ENCODE measurements around the gene DIPK2B.

The DIPK2B gene, protein sequence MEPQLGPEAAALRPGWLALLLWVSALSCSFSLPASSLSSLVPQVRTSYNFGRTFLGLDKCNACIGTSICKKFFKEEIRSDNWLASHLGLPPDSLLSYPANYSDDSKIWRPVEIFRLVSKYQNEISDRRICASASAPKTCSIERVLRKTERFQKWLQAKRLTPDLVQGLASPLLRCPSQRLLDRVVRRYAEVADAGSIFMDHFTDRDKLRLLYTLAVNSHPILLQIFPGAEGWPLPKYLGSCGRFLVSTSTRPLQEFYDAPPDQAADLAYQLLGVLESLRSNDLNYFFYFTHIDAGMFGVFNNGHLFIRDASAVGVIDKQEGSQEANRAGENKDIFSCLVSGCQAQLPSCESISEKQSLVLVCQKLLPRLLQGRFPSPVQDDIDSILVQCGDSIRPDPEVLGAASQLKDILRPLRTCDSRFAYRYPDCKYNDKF

DNA sequence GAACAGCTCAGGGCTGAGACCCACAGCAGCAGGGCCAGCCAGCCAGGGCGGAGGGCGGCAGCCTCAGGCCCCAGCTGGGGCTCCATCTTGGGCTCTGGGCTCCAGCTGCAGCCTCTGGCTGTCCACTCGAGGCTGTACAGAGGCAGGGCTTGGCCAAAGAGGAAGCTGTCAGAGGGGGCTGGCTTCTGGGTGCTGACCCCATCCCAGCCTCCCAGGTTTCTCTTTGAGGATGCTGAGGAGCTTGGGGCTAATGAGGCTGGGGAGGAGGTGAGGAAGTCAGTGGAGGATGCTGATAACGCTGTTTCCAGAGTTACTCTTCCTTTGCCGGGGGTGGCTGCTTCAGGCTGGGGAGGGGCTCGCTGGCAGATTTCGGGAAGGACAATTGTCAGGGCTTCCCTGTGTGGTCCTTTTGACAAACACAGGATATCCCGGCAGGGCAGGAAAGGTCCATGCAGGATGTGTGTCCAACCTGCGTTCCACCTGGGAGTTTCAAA is at the start of gene DIPK2B:
DIPK2B (minus strand) TSS at position 136 of the 494 bp plus-strand sequence; CDS start at position 86, 50 bp downstream.
- DNase-seq (ENCODE audit: low read depth) = no peak

DNA sequence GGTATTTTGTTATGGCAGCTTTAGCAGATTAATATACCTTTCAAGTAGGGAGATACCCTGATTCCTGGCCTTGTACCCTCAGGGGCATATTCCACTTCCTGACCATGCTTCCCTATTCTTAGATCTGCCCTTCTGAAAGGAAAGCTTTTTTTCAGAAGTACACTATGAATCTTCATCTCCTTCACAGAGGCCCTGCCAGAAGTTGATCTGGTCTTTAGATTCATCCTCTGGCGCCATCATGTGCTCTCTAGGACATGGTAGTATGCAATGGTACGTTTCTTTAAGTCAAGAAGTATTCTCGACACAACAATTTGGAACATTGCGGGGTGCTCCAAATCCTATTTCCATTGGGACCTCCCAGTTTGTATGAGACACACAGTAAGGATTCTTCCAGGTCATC is 39.6 kb upstream of the DIPK2B start:
- DNase-seq (ENCODE audit: low read depth) = no peak

DNA sequence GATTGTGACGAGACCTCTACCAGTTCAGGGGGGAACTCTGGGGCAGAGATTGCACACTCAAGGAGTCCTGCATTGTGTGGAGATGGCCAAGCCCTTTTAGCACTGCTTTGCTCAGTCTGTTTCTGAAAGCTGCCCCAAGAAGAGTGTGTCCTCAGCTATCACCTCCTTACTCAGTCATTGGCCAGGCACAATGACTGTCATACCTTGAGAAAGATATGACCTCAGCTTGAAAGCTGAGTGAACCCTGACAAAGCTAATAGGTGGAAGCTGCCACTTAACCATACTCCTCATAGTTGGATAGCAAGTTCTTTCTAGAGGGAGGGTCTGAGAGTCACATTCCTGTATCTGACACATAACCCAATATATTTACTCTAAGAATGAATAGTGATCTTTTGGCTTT is 37.8 kb upstream of the DIPK2B start:
- DNase-seq (ENCODE audit: low read depth) = no peak

DNA sequence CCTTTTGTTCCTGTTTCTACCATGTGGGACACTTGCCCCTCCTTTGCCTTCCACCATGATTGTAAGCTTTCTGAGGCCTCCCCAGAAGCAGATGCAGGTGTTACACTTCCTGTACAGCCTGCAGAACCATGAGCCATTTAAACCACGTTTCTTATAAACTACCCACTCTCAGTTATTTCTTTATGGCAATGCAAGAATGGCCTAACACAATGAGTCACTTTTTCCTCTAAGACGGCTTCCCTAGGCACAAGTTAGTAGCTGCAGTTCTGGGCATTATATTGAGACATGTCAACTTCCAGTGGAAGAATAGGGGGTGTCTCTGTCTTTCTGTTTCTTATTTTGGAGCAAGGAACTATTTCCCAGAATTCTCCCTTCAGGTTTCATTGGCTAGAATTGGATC is 32.9 kb upstream of the DIPK2B start:
- DNase-seq (ENCODE audit: low read depth) = no peak

DNA sequence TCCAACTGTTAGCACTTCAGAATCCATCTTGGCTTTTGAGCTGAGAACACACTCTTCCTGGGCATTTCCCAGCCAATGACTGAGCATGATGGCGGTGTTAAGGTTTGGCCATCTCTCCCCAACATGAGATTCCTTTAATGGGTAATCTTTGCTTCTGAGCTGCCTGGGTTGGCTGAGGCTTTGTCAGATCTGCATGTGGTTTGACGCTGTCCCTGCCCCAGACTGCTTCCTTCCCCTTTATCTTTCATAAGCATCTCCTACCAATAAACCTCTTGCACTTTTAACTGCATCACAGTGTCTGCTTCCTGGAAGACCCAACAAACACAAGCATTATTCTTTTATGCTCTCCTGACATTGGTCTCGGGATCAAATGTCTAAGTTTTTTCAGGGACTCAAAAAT is 31.5 kb upstream of the DIPK2B start:
- no peak for DNase-seq (ENCODE audit: low read depth)

DNA sequence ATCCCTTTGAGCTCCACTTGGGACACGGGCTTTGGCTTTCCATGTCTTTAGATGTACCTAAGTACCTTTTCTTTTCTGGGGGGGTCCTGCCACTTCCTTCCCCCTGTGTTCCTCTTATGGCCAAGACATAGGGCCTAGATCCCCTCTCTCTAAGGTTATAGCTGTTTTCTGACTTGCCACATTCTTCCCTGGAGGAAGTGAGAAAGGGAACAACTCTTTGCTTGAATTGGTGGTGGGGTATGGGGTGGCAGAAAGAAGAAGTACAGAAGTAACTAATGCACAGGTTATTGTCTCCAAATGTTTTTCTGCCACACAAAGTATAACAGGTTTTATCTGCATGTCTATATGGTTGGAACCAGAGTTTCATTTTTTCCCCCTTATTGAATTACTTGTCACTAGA is 29.7 kb upstream of the DIPK2B start:
- no peak for DNase-seq (ENCODE audit: low read depth)

DNA sequence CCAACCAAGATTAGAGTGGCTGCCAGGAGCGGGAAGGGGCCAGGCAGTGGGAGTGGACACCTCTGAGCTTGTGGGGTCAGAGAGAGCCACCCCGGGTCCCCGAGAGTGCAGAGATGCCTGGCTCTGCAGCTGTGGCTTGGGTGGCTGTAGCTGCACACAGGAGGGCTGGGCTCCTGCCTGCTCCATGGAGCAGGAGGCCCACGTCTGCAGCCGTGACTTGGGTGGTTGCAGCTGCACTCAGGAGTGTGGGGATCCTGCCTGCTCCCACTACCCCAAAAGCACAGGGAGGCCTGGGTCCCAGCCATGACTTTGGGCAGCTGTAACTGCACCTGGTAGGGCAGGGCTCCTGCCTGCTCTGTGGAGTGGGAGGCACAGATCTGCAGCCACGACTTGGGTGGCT is 28.7 kb upstream of the DIPK2B start:
- DNase-seq (ENCODE audit: low read depth) = no peak

DNA sequence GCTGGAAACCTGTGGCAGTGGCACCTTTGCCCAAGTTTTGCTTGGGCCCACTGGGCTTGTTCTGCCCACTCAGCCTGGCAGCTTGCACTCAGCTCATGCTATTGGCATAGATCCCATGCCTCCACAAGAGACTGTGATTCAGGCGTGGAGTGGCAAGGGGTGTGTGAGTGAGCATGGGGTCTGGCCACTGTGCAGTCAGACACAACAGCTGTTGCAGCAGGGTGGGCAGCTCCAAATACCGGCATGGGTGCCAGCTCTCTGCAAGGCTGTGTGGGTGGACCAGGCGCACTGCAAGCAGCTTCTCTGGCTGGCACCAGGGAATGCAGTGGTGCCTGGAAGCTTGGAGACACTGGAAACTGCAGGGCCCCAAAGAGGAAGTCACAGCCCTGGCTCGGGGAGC is 27.4 kb upstream of the DIPK2B start:
- no peak for DNase-seq (ENCODE audit: low read depth)

DNA sequence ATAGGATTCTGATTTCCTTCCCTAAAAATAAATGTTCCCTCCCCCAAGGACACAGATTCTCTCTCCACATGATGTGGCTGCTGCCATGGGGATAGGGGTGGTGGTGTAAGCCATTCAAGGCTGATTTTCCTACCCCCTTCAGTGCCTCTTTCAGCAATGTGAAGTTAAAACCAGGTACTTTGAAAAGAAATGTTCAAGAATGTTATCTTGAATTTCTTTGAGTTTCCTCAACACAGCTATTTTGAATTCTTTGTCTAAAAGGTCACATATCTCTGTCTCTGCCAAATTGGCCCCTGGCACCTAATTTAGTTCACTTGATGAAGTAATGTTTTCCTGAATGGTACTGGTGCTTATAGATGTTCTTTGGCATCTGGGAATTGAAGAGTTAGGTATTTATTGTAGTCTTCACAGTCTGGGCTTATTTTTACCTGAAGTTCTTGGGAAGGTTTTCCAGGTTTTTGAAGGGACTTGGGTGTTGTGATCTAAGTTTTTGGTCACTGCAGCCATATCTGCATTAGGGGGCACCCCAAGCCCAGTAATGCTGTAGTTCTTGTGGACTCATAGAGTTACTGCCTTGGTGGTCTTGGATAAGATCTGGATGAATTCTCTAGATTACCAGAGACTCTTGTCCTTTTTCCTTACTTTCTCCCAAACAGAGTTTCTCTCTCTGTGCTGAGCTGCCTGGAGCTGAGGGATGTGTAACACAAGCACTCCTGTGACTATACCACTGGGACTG is 7.6 kb upstream of the DIPK2B start:
- no peak for DNase-seq (ENCODE audit: low read depth)

DNA sequence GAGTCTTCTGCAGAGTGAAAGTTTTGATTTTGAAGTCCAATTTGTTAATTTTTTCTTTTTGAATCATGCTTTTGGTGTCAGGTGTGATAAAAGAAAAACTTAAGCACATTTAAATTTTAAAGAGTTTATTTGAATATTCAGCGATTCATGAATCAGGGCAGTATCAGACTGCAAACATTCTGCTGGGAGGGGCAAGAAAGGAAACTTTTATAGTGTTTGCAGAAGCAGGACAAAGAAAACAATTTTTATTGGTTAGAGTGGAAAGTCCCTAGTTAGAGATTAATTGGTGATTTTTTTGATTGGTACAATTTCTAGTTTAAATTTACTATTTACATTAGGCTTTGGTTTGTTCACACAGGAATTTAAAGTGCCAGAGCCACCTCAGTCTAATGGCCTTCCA is 1.5 kb upstream of the DIPK2B start:
- DNase-seq (ENCODE audit: low read depth) = no peak

DNA sequence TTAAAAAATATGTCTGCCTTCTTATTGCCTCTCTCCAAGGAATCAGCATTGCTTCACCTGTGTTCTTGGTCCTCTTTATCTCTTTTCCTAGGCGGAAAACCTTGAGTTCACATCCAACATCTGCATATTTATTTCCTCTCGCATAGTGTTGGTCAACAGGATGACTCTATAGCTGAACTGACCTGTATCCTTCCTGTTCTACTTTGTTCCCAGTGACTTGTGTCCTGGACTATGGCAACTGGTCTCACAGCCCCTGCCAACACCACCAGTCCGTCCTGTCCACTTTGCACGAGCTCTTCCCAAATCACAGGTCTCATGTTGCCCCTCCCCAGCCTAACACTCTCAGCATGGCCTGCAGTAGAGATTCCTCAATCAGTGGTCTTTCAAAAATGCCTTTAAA is 2.0 kb downstream of the DIPK2B start:
- DNase-seq (ENCODE audit: low read depth) = no peak

DNA sequence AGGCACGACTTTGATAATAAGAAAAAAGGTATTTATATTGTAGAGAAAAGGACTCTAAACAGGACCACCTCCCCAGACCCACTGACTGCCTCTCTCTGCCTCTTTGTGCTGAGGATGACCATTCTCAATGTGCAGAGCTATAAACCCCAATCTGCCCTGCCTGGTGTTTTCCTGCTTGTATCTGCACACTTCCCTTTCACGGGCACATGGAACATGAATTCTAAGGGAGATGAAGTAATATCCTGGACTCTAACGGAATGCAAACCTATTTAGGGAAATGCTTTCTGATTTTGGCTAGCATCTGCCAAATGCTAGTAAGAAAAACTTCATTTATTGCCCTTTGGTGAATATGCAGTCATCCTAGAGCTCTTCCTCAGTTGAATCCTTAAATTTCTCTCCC is 2.4 kb downstream of the DIPK2B start:
- DNase-seq (ENCODE audit: low read depth) = no peak

DNA sequence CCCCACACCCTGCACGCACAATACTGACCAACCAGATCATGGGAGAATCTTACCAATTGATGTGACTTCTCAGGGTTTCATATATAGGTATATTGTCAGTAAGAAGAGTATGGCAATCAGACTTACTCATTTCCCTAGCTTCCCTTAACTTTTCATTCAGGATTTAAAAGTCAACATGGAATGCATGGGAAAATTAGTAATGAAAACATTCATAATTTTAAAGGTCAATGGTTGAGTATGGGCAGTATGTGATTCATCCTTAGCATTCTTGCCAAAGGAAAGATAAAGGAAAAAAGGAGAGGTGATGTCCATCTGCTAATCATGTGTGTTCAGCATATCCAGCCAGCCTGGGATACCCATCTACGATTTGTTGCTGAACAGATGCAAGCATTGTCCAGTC is 4.0 kb downstream of the DIPK2B start:
- no peak for DNase-seq (ENCODE audit: low read depth)

DNA sequence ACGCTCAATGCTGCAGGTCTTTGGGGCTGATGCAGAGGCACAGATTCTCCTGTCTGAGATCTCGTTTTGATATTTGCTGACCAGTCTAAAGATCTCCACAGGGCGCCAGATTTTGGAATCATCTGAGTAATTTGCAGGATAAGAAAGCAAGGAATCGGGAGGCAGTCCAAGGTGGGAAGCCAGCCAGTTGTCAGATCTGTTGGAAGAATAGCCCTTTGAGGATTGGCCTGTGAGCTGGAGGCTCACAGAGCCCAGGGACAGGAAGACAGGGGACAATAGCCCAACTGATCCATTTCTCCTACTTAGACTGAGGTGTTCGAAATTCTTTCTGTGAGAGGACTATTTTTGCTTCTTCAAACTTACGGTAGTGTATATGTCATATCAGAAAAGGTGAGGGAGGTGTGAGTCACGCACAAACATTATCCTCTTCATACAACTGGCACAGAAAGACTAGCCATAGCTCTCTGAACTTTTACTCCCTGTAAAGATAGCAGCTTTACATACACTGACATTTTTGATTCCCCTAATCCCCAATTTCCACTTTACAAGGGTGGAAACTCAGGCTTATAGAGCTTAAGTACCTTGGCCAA is 8.8 kb downstream of the DIPK2B start:
- DNase-seq (ENCODE audit: low read depth) = no peak

DNA sequence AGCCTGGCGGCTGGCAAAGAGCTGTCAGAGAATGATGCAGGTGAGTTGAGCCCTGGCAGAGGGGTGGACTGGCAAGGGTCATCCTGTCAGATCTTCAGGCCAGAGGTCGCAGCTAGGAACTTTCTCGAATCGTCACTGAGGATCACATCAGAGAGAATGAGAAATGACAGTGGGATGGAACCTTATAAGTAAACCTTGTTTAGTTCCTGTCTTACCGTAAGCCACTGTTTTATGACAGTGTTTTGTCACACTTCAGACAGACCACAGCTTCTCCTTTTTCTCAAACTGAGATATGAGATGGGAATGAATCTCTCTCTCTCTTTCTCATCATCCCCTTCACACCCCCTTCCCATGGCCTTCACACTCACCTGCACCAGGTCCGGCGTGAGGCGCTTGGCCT is 9.3 kb downstream of the DIPK2B start:
- DNase-seq (ENCODE audit: low read depth) = no peak

DNA sequence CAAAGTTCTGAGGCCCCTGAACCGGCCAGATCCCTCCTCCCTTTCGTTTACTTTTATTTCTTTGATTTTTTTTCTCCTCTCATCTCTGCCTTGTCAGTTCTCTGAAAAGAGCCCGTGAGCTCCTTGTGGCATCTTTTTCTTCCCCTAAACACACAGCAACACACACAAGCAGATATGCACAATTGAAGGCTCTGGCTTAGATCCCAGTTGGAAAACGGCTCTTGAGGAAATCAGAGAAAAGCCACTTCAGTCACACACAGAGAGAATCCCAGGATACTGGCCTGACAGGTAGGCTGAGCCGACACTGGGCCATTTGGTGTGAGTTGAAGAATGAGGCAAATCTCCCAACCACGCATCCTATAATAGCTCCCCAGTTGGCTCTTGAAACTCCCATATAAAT is 12.9 kb downstream of the DIPK2B start:
- DNase-seq (ENCODE audit: low read depth) = no peak

DNA sequence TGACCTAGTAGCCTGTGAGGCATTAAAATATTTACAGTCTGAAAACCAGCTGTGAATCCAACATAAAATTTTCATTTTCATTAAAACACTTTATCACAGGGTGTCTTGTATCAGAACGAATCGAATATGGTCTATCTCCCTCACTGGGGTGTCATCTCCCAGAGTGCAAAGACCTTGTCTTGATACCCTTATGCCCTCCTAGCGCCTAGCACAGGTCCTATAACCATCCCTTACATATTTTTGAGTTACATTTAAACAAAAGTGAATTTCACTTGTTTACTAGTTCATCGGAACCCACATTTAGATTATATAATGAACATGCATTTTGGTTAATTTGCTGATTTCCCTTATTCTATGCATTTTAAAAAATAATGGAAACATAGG is 14.0 kb downstream of the DIPK2B start:
- DNase-seq (ENCODE audit: low read depth) = no peak

DNA sequence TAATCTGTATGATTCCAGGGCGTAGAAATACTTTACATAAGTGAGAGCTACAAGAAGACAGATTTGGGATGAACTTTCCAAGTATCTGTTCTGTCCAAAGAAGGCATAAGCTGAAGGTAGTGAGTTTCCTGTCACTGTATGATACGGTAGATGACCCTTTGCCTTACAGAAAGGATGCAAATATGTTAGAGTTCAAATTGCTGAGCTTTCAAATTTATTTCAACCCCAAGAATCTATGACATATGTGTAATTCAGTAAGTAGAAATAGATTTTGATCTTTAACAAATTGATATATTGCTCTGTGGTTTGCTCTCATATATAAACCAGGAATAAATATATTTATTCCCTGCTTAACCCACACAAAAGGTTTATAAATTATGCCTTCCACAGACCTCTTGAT is 16.5 kb downstream of the DIPK2B start:
- DNase-seq (ENCODE audit: low read depth) = no peak

DNA sequence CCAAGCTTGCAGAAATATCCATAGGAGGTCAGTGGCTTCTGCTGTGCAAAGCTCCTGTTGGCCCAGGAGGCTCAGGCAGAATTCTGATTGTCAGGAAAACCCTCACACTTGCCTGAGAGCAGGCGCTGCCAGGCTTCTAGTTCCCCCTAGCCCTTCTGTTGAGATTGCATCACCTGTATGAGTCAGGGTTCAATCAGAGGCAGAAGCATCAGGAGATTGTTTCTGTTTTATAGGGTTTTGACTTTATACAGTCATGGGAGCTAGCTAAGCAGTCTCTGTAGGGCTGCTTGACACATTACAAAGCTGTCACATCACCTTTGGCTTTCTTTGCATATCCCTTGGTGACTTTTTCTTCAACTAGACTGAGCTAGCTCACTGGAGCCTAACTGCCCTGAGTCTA is 27.8 kb downstream of the DIPK2B start:
- DNase-seq (ENCODE audit: low read depth) = no peak

DNA sequence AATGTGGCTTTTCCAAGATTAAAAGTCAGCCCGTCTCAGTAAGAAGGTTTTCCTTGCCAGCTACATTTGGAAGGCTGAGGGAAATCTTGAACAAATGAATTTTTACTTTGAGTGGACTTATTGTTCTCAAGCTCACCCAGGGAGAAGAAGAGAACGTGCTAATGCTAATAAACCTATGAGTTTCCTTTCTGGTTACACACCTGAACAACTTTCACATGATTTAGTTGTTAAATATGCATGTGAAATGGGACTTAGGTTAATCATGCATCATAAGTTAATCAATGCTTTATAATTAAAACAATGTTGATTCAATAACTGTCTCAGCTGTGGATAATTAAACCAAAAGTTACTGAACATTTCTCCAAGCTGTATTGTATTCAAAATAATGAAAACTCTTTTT is 33.9 kb downstream of the DIPK2B start:
- no peak for DNase-seq (ENCODE audit: low read depth)

DNA sequence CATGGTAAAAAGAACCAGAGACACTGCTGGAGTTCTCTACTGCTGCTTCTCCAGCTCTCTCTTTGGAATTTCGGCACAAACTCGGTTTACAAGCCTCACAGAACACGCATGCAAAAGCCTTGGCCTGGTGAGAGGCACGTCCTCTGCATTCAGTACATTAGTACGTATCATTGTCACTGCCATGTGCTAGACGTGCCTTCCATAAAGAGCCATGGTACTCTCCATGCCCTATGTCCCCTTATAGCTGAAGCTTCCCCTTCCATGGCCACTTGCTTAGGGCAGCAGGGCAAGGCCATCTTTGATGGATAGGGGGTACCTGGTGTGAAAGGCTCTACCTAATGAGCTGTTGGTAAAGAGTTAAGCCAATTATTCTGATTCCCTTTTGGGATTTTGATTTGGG is 35.0 kb downstream of the DIPK2B start:
- DNase-seq (ENCODE audit: low read depth) = no peak

DNA sequence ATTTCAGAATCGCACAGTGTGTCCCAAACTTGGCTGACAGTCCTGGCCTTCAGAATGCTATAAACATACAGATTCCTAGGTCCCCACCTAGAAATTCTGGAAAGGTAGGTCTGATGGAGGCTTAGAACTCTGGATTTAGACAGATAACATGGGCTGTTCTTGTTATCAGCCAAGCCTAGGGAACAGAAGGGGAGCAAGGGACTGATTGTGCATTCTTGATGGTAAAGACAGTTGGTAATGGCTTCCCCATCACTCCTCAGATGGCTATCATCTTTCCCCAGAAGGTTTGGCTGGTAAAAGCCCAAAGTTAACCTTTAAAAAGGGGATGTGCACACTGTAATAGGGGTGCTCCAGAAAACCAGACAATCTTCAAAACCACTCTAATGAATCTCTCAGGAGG is 35.7 kb downstream of the DIPK2B start:
- no peak for DNase-seq (ENCODE audit: low read depth)

DNA sequence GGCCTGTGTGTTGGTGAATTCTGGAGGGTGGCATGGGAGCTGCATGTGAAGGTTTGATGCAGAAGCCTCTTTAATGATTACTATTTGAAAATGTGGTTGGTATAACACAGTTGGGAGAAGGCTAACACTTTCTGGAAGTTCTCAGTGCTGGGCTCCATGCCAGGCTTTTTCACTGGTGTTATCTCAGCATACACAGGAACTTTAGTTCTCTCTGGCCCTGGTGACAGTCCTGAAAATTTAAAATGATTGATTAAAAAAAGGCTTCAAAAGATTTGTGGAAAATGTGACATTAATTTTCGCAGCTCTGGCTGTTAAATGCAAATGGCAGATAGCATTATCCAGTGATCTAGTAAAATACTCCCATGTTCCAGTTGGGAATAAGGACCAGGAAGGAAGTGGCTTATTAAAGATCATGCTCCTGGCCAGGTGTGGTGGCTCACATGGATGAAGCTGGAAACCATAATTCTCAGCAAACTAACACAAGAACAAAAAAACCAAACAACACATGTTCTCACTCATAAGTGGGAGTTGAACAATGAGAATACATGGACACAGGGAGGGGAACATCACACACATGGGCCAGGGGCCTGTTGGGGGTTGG is 36.6 kb downstream of the DIPK2B start:
- no peak for DNase-seq (ENCODE audit: low read depth)

Measured in stimulated activated CD8-positive, alpha-beta memory T cell treated with anti-CD3 and anti-CD28 coated beads, Interleukin-4, amount 100 ng/mL, for 24 hours (primary cell).